LNCAP (cell line): ENCODE results near the gene SEBOX.

Experiments used
- CTCF ChIP-seq: fragments of 450-650 bp; IDR thresholded peaks from 2 replicates; pipeline ENCODE4 v1.5.1; 2017; ENCODE audit warnings: mild to moderate bottlenecking

The SEBOX gene

DNA sequence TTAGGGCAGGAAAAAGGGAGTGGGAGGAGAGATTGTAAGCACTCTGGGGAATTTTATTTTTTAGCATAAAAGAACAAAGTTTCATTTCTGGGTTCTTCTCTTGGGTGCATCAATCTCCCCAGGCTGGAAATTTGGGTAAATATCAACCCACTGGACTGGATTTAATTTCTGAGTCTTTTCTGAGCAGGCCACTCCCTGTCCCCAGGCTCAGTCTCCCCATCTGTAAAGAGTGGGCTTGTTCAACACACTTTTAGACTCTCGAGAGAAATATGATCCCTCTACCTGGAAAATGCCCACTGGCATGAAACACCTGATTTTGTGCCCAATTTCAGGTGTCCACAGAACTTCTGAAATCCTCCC, 5.7 kb upstream of the SEBOX start:
- no peak for TF ChIP-seq CTCF

GRCh38 chr17:28370035-28370743, 5.2 kb upstream of the SEBOX start, which contains the start of gene VTN:
TSS of gene VTN (minus strand) at chr17:28370307. CDS start at chr17:28370203, 104 bp downstream.
- TF ChIP-seq CTCF: no peak

- no peak for TF ChIP-seq CTCF
Observed at GRCh38 chr17:28369684-28370034, 4.7 kb upstream of the SEBOX start.

- no peak for TF ChIP-seq CTCF
Observed at GRCh38 chr17:28368915-28369683, 4.1 kb upstream of the SEBOX start.

DNA sequence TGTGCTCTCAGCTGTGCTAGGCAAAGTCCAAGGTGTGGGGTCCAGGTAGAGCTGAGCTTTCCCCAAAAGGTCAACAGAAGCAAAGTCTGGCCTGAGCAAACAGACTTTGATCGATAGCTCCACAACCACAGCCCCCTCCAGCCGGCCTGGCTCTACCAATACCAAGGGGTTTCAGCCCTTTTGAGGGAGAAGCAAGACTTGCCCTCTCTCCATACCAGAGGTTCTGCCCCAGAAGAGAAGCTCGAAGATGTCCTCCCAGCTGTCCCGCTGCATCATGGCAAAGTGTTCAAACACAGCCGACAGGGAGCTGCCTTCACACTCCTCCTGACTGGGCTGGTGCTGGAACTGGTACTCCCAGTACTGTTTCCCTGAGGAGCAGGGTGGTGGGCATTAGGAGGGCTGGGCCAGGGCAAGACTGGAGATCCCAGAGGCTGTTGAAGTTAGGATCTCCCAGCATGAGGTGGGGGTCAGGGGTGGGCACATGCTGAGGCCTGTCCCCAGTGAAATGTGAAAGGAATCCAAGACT, 3.4 kb upstream of the SEBOX start:
- TF ChIP-seq CTCF: no peak

DNA sequence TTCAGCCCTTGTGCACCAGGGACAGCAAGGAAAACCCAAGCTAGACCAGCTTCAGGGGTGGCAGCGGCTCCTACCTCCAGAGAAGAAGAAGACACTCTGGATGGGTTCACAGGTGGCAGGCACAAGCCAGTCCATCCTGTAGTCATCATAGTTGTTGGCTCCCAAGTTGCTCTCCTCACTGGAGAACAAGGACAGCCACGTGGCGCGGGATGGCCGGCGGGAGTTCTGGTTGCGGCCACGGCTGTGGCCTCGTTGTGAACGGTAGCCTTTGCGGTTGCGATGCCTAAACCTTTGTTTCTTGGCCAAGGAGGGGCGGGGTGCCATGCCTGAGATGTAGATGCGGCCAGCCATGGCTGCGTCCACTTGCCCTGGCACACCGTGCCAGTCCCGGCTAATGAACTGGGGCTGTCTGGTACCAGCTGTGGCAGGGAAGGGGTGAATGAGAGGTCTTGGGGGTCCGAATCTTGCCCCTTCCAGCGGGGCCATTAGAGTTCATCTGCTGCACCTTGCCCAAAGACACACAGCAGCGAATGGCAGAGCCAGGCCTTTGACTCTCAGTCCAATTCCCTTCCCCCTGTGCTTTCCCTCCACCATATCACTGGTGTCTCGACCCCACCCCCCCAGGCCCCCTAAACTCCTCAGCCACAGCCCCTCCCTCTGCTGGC, 2.8 kb upstream of the SEBOX start:
- no peak for TF ChIP-seq CTCF

DNA sequence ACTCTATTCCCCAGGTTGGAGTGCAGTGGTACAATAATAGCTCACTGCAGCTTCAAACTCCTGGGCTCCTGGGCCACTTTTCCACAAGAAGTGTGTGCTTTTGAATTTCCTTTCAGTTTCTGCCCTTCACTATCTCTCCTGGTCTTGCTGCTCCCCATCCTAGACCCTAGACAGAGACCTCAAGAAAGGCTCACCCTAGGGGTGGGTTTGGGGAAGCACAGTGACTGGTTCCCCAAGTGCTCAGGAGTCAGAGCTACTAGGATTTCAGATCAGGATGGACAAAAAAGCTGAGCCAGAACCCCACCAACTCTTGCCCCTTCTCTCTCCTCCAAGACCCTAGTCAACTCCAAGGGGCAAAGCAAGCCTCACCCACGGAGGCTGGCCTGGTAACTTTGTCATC, 1.6 kb upstream of the SEBOX start:
- no peak for TF ChIP-seq CTCF
